SHP77 (cell line): ENCODE data around the gene FBLN7.

ENCODE experiments used
- DNase-seq, 2 experiments: peaks; one replicate each; lab custom pipeline; 2025; lab: John Stamatoyannopoulos, UW

FBLN7 gene

GRCh38 chr2:112140899-112141625 lies 2.9 kb downstream of the FBLN7 start:
- DNase-seq = no peak

- DNase-seq = no peak
Measured at GRCh38 chr2:112141626-112142007, 3.4 kb downstream of the FBLN7 start.

GRCh38 chr2:112142525-112143078 lies 4.4 kb downstream of the FBLN7 start:
- no peak for DNase-seq

- no peak for DNase-seq
Measured at GRCh38 chr2:112143150-112143549, 5.0 kb downstream of the FBLN7 start.

- no peak for DNase-seq
Measured at GRCh38 chr2:112144966-112145365, 6.8 kb downstream of the FBLN7 start.

GRCh38 chr2:112147382-112148168 lies 9.4 kb downstream of the FBLN7 start:
- DNase-seq = no peak

GRCh38 chr2:112148477-112148876 lies 10.3 kb downstream of the FBLN7 start:
- no peak for DNase-seq

GRCh38 chr2:112149194-112149593 lies 11.0 kb downstream of the FBLN7 start:
- no peak for DNase-seq

GRCh38 chr2:112149866-112150435 lies 11.8 kb downstream of the FBLN7 start:
- DNase-seq = no peak

GRCh38 chr2:112150447-112150846 lies 12.3 kb downstream of the FBLN7 start:
- DNase-seq = no peak

GRCh38 chr2:112150851-112151250 lies 12.7 kb downstream of the FBLN7 start:
- DNase-seq = no peak

- DNase-seq = no peak
Measured at GRCh38 chr2:112151271-112151670, 13.1 kb downstream of the FBLN7 start.

- no peak for DNase-seq
Measured at GRCh38 chr2:112151701-112152440, 13.7 kb downstream of the FBLN7 start.

GRCh38 chr2:112152476-112153178 lies 14.4 kb downstream of the FBLN7 start:
- DNase-seq = no peak

- no peak for DNase-seq
Measured at GRCh38 chr2:112153179-112153490, 14.9 kb downstream of the FBLN7 start.

GRCh38 chr2:112153501-112153900 lies 15.3 kb downstream of the FBLN7 start:
- DNase-seq = no peak

- DNase-seq = no peak
Measured at GRCh38 chr2:112154246-112155117, 16.3 kb downstream of the FBLN7 start.

GRCh38 chr2:112155331-112156151 lies 17.4 kb downstream of the FBLN7 start:
- DNase-seq = peak; percentile 27 to 80

- DNase-seq = peak in 1 of 2 experiments; percentile 35
Measured at GRCh38 chr2:112156152-112156986, 18.2 kb downstream of the FBLN7 start.
